WERI-Rb-1 (cell line): ENCODE results near the gene ARCN1.

Source experiments
- DNase-seq: peaks from one replicate; pipeline ENCODE4 v3.0.0-alpha.2; 2020
- H3K27ac ChIP-seq: fragments of 250-450 bp; sonication (Bioruptor Pico); 2 replicates; pipeline ENCODE4 v1.5.1; 2020; ENCODE audit warnings: mild to moderate bottlenecking, moderate library complexity
- H3K27me3 ChIP-seq: fragments of 250-450 bp; sonication (Bioruptor Pico); 2 replicates; pipeline ENCODE4 v1.5.1; 2021; ENCODE audit warnings: mild to moderate bottlenecking, low read depth, moderate library complexity; ENCODE audit not compliant: insufficient read depth, severe bottlenecking
- H3K36me3 ChIP-seq: fragments of 250-450 bp; sonication (Bioruptor Pico); 2 replicates; pipeline ENCODE4 v1.5.1; 2020; ENCODE audit warnings: mild to moderate bottlenecking, moderate library complexity
- H3K4me3 ChIP-seq: 2 replicates; pipeline ENCODE4 v1.5.1; 2011; ENCODE audit warnings: low read depth, mild to moderate bottlenecking, control low read depth, low read length
- H3K9me3 ChIP-seq: fragments of 250-450 bp; sonication (Bioruptor Pico); 2 replicates; pipeline ENCODE4 v1.5.1; 2021; ENCODE audit warnings: mild to moderate bottlenecking, moderate library complexity; ENCODE audit not compliant: severe bottlenecking
- TF ChIP-seq, protein P1 (sequence below): IDR thresholded peaks from 2 replicates; pipeline ENCODE4 v1.5.1; 2011; ENCODE audit warnings: low read depth, mild to moderate bottlenecking, control low read depth, inconsistent platforms, low read length

Gene ARCN1

DNA sequence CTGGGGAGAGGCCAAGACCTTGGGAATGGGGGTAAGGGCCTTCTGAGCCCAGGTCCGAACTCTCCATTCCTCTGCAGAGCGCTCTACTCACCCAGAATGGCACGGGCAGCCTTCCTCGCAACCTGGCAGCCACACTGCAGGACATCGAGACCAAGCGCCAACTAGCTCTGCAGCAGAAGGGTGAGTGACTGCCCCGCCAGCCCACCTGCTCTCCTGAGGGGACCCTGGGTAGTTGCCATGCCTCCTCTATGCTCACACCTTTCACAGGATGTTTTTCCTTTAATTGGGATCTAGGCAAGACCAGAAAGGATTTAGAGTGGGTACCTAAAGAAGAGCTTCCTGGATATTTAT, 71.8 kb downstream of the ARCN1 start:
- TF ChIP-seq, protein P1, sequence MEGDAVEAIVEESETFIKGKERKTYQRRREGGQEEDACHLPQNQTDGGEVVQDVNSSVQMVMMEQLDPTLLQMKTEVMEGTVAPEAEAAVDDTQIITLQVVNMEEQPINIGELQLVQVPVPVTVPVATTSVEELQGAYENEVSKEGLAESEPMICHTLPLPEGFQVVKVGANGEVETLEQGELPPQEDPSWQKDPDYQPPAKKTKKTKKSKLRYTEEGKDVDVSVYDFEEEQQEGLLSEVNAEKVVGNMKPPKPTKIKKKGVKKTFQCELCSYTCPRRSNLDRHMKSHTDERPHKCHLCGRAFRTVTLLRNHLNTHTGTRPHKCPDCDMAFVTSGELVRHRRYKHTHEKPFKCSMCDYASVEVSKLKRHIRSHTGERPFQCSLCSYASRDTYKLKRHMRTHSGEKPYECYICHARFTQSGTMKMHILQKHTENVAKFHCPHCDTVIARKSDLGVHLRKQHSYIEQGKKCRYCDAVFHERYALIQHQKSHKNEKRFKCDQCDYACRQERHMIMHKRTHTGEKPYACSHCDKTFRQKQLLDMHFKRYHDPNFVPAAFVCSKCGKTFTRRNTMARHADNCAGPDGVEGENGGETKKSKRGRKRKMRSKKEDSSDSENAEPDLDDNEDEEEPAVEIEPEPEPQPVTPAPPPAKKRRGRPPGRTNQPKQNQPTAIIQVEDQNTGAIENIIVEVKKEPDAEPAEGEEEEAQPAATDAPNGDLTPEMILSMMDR: no peak
- H3K9me3 ChIP-seq: no peaks in the 10 kb centered on the region
- no peak overlapping the region for H3K4me3 ChIP-seq
- no peak for DNase-seq
- peaks cover 13% of the 10 kb centered on the region; the same call in 1 of the 2 replicates for H3K36me3 ChIP-seq
- H3K27ac ChIP-seq: no peak overlapping the region
- no peaks in the 10 kb centered on the region for H3K27me3 ChIP-seq

DNA sequence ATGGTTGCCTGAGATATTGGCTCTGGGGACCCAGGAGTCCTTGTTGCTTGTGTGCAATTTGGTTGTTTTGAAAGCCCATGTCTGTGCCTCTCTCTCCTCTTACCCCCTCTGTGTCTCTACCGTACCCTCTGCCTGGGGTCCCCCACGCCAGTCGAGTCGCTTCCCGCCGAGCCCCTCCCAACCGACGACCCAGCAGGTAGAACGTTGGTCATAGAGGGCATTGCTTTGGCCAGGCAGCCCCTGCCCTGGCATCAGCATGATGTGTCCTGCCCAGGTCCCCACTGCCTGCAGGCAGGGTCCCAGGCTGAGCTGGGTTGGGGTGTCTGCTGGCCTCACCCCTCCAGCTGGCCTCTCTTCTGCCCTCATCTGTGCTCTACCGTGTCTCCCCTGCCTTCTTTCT, 72.3 kb downstream of the ARCN1 start:
- H3K27me3 ChIP-seq: no peaks in the 10 kb centered on the region
- H3K9me3 ChIP-seq: no peaks in the 10 kb centered on the region
- TF ChIP-seq, protein P1: no peak
- DNase-seq: no peak
- peaks cover 13% of the 10 kb centered on the region; the same call in 1 of the 2 replicates for H3K36me3 ChIP-seq
- no peak overlapping the region for H3K27ac ChIP-seq
- H3K4me3 ChIP-seq: no peak overlapping the region

DNA sequence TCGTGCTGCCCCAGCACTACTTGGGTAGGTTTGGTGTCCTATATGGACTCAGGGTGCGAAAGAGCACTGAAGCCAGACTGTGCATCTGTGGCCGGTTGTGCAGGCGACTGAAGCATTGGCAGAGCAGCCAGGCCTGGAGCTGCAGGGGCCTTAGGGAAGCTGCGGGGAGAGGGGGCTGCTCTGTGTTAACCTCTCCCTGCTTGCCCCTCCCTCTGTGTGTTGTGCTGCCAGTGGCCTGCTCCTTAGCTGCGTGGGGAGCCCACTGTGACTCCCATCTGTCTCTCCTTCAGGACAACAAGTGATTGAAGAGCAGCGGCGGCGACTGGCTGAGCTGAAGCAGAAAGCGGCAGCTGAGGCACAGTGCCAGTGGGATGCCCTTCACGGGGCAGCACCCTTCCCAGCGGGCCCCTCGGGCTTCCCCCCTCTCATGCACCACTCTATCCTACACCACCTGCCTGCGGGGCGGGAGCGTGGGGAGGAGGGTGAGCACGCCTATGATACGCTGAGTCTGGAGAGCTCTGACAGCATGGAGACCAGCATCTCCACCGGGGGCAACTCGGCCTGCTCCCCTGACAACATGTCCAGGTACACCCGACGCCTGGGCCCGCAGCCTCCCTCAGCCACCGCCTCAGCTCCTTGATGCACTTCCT, 73.0 kb downstream of the ARCN1 start:
- no peaks in the 10 kb centered on the region for H3K9me3 ChIP-seq
- DNase-seq: no peak
- no peak overlapping the region for H3K4me3 ChIP-seq
- TF ChIP-seq, protein P1: no peak
- no peak overlapping the region for H3K27ac ChIP-seq
- peaks cover 13% of the 10 kb centered on the region; the same call in 1 of the 2 replicates for H3K36me3 ChIP-seq
- no peaks in the 10 kb centered on the region for H3K27me3 ChIP-seq

DNA sequence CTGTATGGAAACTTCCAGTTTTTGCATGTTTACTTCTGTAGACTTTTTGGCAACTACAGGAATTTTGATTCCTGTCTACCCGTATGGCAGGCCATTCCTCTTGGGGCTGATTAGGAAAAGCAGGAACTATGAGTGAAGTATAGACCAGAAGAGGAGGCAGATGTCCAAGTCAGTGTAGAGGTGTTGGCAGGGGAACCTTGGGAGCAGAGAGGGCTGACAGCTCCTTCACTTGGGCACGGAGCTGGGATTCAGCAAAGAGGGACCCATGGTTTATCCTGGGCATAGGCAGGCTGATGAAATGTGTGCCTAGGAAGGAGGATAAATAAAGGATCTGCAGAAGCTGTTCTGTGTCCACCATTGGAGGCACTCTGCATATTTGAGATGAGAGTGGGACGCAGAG, 74.2 kb downstream of the ARCN1 start:
- H3K36me3 ChIP-seq: peaks cover 20% of the 10 kb centered on the region

DNA sequence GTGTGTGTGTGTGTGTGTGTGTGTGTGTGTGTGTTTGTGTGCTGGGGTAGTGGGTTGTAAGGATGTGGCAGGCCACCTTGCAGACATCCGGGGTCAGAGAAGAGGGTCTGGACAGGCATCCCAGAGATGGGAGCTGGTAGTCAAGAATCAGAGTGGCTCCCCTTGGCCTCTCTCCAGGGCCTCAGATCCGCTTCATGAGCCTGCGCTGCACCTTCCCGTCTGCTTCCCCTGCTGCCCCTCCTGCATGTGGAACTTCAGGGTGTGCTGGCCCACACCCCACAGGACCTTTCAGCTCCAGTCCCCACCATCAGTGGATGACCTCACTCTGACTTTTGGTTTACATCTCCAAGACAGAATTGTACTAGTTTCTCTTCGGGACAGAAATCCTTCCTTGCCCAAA, 76.1 kb downstream of the ARCN1 start:
- Histone ChIP-seq H3K9me3 (no peaks in the 10 kb centered on the region), H3K4me3 (no peak overlapping the region), H3K36me3 (peaks cover 20% of the 10 kb centered on the region), H3K27me3 (no peaks in the 10 kb centered on the region), H3K27ac (no peak overlapping the region)
- DNase-seq: no peak
- TF ChIP-seq, protein P1: no peak

More for the DNA sequence above, 74.2 kb downstream of the ARCN1 start:
- Histone ChIP-seq H3K27ac (no peak overlapping the region), H3K9me3 (no peaks in the 10 kb centered on the region), H3K4me3 (no peak overlapping the region), H3K27me3 (no peaks in the 10 kb centered on the region)
- TF ChIP-seq, protein P1: no peak
- no peak for DNase-seq

DNA sequence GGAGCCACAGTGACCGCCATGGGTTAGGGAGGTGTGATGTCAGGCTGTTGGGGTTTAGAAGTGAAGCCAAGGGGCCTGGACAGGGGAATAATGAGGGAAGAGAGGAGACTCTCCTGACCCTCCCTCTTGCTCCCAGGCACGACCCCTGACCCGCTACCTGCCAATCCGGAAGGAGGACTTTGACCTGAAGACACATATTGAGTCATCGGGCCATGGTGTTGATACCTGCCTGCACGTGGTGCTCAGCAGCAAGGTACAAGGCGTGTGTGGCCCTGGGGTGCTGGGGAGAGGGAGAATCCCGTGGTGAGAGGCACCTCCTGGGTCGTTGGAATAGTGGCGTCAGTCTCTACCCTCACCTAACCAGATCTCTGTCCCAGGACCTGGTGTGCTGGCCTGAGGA, 77.7 kb downstream of the ARCN1 start:
- Histone ChIP-seq H3K4me3 (no peak overlapping the region), H3K27ac (no peak overlapping the region), H3K9me3 (no peaks in the 10 kb centered on the region), H3K36me3 (peaks cover 20% of the 10 kb centered on the region), H3K27me3 (no peaks in the 10 kb centered on the region)
- DNase-seq: no peak
- TF ChIP-seq, protein P1: no peak
